ENCODE measurements around the gene TMC6. TPM values are rescaled to one million over a fixed set of nuclear protein-coding genes. Genes with fewer than 3 reads are reported as not detected.

Gene TMC6
- total and polyA plus RNA-seq, 8 donors, result 15.6 to 61.2 (median 25.5) TPM

DNA sequence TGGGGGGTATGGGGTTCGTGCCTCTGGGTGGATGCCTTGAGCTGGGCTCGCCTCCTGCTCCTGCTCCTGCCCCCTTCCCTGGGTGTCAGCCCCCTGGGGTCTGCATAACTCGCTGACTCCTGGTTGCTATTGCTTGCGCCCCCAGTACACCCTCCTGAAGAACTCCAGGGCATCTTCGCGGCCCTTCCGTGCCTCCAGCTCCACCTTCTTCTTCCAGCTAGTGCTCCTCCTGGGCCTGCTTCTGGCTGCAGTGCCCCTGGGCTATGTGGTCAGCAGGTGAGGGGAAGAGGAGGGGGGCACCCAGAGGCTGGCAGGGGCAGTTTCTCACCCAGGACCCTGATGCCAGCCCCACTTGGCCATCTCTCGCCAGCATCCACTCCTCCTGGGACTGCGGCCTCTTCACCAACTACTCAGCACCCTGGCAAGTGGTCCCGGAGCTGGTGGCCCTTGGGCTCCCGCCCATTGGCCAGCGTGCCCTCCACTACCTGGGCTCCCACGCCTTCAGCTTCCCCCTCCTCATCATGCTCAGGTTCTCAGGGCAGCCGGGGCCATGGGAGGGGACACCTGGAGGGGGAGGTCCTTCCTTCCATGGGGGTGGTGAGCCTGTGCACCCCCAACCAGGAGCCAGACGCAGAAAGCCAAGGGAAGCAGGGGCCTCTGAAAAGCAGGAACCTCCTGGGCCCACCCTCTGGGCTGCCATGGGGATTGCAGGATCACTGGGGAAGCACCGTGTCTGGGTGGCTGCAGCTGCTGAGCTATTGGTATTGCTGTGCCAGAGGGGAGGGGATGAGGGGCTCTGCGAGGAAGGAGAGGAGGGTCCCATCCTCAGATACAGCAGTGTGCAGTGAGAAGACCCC, 9.9 kb upstream of the TMC6 start:
- H3K4me1 ChIP-seq, result peaks cover 1 to 20% (median 2%) of the 10 kb centered on the region in 3 donors
- no peak for FAIRE-seq

DNA sequence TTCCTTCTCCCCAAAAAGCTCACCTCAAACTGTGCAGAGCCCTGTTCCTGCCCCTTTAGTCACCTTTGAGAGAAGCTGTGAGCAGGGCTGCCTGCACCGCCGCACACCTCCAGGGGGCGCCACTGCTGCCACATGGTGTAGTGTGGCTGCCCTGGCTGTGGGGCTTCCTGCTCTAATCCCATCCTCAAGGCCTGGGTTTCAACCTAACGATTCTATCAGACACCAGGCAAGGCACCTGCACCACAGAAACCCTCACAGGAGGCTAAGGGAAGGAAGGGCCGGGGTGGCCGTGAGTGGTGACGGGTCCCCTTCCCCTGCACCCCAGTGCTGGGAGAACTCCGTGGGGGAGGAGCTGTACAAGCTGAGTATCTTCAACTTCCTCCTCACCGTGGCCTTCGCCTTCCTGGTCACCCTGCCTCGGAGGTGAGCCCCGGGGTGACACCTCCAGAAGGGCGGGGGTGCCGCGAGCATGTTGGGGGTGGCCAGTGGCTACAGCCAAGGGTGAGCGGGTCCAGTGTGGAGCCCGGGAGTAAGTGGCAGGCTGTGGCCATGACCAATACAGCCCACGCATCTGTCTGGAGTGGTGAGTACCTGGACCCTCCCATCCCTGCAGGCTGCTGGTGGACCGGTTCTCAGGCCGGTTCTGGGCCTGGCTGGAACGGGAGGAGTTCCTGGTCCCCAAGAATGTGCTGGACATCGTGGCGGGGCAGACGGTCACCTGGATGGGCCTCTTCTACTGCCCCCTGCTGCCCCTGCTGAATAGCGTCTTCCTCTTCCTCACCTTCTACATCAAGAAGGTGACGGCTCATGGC, 9.0 kb upstream of the TMC6 start:
- DNase-seq (peak in 5 of 6 donors; percentile 22 to 69 (median 36)), ATAC-seq (no peak), FAIRE-seq (no peak)
- TF ChIP-seq, protein P1, sequence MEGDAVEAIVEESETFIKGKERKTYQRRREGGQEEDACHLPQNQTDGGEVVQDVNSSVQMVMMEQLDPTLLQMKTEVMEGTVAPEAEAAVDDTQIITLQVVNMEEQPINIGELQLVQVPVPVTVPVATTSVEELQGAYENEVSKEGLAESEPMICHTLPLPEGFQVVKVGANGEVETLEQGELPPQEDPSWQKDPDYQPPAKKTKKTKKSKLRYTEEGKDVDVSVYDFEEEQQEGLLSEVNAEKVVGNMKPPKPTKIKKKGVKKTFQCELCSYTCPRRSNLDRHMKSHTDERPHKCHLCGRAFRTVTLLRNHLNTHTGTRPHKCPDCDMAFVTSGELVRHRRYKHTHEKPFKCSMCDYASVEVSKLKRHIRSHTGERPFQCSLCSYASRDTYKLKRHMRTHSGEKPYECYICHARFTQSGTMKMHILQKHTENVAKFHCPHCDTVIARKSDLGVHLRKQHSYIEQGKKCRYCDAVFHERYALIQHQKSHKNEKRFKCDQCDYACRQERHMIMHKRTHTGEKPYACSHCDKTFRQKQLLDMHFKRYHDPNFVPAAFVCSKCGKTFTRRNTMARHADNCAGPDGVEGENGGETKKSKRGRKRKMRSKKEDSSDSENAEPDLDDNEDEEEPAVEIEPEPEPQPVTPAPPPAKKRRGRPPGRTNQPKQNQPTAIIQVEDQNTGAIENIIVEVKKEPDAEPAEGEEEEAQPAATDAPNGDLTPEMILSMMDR (IDR thresholded peaks at IDR 0.05), result no peak
- no peaks in the 10 kb centered on the region for H3K9me3 ChIP-seq
- no peak overlapping the region for H3K27ac ChIP-seq
- no peak overlapping the region for H3K4me3 ChIP-seq
- H3K4me1 ChIP-seq, result peaks cover 0 to 18% (median 0%) of the 10 kb centered on the region in 3 donors
- intact Hi-C loops (cut with DNase I), result no loop called here
- H3K27me3 ChIP-seq, result no peaks in the 10 kb centered on the region
- H3K36me3 ChIP-seq, result no peaks in the 10 kb centered on the region
- 57 to 66% methylated on average over 26 of the region's 26 CpGs for WGBS, 2 donors

More for the DNA sequence above, 9.9 kb upstream of the TMC6 start:
- TF ChIP-seq, protein P1 (IDR thresholded peaks at IDR 0.05), result no peak
- no peaks in the 10 kb centered on the region for H3K9me3 ChIP-seq
- ATAC-seq, result no peak
- DNase-seq, result peak in 1 of 6 donors; percentile 37
- 78 to 87% methylated on average over 16 to 17 of the region's 17 CpGs for WGBS, 2 donors
- H3K27me3 ChIP-seq, result no peaks in the 10 kb centered on the region
- H3K4me3 ChIP-seq, result no peak overlapping the region
- intact Hi-C loops (cut with DNase I), result no loop called here
- H3K27ac ChIP-seq, result no peak overlapping the region
- H3K36me3 ChIP-seq, result no peaks in the 10 kb centered on the region

DNA sequence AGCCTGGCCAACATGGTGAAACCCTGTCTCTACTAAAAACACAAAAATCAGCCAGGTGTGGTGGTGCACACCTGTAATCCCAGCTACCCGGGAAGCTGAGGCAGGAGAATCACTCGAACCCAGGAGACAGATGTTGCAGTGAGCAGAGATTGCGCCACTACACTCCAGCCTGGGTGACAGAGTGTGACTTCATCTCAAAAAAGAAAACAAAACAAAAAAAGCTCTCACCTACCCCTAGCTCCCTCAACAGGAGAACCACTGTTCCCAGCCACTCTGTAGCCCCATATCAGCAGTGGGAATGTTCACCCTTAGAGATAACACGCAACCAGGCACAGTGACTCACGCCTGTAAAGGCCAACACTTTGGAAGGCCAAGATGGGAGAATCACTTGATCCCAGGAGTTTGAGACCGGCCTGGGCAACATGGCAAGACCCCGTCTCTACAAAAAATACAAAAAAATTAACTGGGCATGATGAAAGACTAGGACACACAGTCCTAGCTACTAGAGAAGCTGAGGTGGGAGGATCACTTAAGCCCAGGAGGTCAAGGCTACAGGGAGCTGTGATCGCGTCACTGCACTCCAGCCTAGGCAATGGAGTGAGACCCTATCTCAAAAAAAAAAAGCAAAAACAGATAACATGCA, 7.4 kb upstream of the TMC6 start:
- no peak for ATAC-seq
- 88 to 90% methylated on average over 9 of the region's 9 CpGs for WGBS, 2 donors
- Histone ChIP-seq H3K36me3 (no peaks in the 10 kb centered on the region), H3K9me3 (no peaks in the 10 kb centered on the region), H3K4me1 (peaks cover 0 to 4% (median 0%) of the 10 kb centered on the region in 3 donors), H3K4me3 (no peak overlapping the region), H3K27ac (no peak overlapping the region), H3K27me3 (no peaks in the 10 kb centered on the region)
- intact Hi-C loops (cut with DNase I), result no loop called here
- FAIRE-seq, result no peak
- no peak for DNase-seq
- TF ChIP-seq, protein P1 (IDR thresholded peaks at IDR 0.05), result no peak

DNA sequence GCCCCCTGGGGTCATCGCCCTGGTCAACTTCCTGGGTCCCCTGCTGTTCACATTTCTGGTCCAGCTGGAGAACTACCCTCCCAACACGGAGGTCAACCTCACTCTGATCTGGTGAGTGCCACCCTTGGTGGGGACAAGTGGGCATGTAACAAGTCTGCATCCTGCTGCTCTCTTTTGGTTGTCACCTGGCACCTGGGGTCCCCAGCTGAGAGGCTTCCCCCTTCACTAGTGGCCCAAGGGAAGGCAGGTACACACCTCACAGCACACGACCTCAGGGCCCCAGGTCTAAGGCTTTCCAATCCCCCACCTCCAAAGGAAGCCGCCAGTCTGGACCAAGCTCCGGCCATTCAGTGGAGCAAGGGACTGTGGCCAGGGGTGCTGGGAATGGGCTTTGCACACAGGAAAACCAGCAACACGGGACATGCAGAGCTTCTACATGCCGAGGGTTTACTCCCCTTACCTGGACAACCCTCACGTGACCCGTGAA, 6.4 kb upstream of the TMC6 start:
- H3K4me1 ChIP-seq, result no peaks in the 10 kb centered on the region
- WGBS, 2 donors, result 65 to 69% methylated on average over 9 of the region's 9 CpGs
- no peak for ATAC-seq

More for the DNA sequence above, 6.4 kb upstream of the TMC6 start:
- Histone ChIP-seq H3K9me3 (no peaks in the 10 kb centered on the region), H3K4me3 (no peak overlapping the region), H3K27ac (no peak overlapping the region), H3K27me3 (no peaks in the 10 kb centered on the region), H3K36me3 (no peaks in the 10 kb centered on the region)
- FAIRE-seq (no peak), DNase-seq (no peak)
- intact Hi-C loops (cut with DNase I), result no loop called here
- TF ChIP-seq, protein P1 (IDR thresholded peaks at IDR 0.05), result no peak
